ENCODE data around the gene BPIFB2. TPM values are rescaled to one million over a fixed set of nuclear protein-coding genes. Genes with fewer than 3 reads are reported as not detected.
"Not testable (repeated sequence)": the region's sequence is repeated elsewhere in the genome, so short reads cannot be mapped to it uniquely, and the experiment has no call there.

Gene BPIFB2, protein sequence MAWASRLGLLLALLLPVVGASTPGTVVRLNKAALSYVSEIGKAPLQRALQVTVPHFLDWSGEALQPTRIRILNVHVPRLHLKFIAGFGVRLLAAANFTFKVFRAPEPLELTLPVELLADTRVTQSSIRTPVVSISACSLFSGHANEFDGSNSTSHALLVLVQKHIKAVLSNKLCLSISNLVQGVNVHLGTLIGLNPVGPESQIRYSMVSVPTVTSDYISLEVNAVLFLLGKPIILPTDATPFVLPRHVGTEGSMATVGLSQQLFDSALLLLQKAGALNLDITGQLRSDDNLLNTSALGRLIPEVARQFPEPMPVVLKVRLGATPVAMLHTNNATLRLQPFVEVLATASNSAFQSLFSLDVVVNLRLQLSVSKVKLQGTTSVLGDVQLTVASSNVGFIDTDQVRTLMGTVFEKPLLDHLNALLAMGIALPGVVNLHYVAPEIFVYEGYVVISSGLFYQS
- total RNA-seq = not detected
- long read RNA-seq = 0 reads

GRCh38 chr20:33007376-33008335 lies at the start of gene BPIFB2:
Gene BPIFB2, plus strand, starts transcription at chr20:33007704. Its CDS starts 871 bp downstream, at chr20:33008575.
- intact Hi-C loops (cut with DNase I, micrococcal nuclease) = no loop called here
- ATAC-seq (no peak), DNase-seq (no peak)

- DNase-seq (no peak), ATAC-seq (no peak)
- intact Hi-C loops (cut with DNase I, micrococcal nuclease) = no loop called here
Measured at GRCh38 chr20:32958574-32958973, 48.9 kb upstream of the BPIFB2 start.

DNA sequence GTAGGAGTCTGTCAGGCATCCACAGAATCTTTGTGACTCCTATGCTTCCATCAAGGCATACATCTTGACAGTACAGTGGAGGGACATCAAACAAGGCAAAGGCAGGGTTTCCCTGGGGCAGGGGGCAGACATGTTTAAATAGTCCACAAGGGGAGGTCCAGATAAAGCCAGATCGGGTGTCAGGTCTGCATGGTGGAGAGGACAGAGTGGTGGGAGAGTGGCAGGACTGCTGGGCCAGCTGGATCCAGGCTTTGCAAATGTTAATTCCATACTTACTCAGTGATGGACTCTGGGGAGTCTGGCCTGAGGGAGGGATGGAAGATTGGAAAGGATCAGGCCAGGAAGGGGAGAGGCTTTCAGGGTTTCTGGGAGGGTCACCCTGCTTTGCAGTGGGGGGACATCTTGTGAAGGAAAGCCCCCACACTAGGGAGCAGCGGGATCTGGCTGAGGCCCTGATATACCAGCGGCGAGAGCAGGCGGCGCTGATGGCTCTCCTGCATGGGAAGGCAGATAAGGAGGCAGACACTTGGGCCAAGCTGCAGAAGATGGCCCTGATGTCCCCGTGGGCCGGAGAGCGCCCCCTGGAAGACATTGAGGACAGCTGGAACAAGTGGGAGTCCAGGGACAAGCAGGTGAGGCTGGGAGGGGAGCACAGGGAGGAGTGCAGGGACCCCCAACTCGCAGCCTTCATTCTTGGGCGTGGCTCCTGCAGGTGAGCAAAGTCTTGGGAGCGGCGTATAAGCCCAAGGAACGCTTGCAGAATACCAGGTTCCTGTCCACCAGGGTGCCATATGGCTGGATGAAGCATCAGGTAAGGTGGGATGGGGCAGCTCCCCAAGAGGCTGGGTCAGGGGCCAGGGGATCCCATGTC lies 47.9 kb upstream of the BPIFB2 start:
- DNase-seq = no peak
- intact Hi-C loops (cut with DNase I, micrococcal nuclease) = no loop called here
- ATAC-seq = no peak

DNA sequence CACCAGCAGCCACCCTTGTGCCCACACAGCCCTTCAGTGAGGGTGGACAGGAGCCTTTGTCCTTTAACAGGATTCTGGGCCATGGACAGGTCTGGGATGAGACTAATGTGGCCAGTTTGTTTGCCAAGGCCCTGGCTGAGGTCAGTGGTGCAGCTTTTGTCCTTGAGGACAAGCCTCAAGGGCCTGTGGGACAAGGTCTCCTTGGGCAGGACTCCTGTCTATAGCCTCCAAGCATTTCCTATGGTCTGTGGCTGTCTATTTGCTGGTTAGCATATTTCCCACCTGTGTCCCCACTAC lies 47.3 kb upstream of the BPIFB2 start:
- ATAC-seq (no peak), DNase-seq (no peak)
- intact Hi-C loops (cut with DNase I, micrococcal nuclease) = no loop called here

GRCh38 chr20:32960849-32961731 lies 46.4 kb upstream of the BPIFB2 start:
- no peak for DNase-seq
- intact Hi-C loops (cut with DNase I, micrococcal nuclease) = no loop called here

DNA sequence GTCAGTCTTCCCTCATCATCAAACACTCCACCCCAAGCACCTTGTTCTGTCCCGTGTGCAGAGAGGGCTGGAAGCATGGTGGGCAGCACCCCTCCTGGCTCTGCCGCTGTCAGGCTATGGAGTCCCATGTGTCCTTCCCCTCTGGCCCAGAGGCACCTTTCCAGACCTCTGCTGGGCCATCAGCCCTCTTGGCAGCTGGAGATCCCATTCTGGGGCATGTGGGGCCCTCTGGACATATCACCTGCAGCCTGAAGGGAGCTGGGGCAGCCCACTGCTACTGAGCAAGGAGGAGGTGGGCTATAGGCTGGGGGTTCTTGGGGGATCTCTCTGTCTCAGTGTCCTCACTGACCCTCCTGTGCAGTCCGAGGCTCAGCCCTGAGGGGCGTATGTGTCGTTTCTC lies 45.5 kb upstream of the BPIFB2 start:
- DNase-seq (no peak), ATAC-seq (no peak)
- intact Hi-C loops (cut with DNase I, micrococcal nuclease) = no loop called here

More at GRCh38 chr20:32960849-32961731, 46.4 kb upstream of the BPIFB2 start:
- no peak for ATAC-seq

DNA sequence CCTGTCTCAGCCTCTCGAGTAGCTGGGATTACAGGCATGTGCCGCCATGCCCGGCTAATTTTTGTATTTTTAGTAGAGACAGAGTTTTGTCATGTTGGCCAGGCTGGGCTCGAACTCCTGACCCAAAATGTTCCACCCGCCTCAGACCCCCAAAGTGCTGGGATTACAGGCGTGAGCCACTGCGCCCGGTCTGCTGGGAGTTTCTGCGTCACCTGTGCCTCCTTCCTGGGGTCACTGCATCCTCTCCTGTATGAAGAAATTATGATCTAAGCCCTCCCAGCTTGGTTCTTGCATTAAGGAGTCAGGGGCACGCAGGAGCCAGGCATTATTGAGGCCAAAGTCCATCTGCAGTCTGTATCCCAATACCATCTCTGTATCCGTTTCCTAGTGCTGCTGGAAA lies 44.9 kb upstream of the BPIFB2 start:
- intact Hi-C loops (cut with DNase I, micrococcal nuclease); DNase-seq; ATAC-seq: not testable (repeated sequence)

DNA sequence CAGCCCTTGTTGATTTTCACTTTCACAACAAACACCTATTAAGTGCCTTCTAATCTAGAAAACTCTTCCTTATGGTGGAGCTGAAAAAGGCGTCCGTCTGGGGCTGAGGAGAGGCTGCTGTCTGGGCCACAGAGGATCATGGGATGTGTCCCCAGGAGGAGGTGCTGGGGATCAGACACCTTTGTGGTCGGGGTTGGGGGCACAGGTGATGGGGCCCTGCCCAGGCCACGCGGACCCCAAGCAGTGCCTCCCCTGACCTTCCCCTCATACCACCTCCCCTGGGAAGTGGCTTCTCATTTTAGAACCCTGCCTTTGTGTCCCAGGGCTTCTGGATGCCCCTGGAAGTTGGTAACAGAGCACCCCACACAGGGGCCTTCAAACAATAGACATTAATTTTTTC lies 44.3 kb upstream of the BPIFB2 start:
- DNase-seq = no peak
- no peak for ATAC-seq
- intact Hi-C loops (cut with DNase I, micrococcal nuclease) = no loop called here

DNA sequence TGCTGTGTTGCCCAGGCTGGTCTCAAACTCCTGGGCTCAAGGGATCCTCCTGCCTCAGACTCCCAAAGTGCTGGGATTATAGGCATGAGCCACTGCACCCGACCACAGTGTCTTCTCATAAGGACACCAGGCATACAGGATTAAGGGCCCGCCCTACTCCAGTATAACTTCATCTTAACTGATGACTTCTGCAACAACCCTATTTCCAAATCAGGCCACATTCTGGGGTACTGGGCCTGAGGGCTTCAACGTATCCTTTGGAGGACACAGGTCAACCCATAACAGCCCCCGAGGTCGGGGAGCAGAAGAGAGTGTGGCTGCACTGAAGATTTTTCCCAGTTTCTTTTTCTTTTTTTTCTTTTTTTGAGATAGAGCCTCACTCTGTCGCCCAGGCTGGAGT lies 42.9 kb upstream of the BPIFB2 start:
- no peak for ATAC-seq
- intact Hi-C loops (cut with DNase I, micrococcal nuclease) = no loop called here
- no peak for DNase-seq

GRCh38 chr20:32965115-32965514 lies 42.4 kb upstream of the BPIFB2 start:
- DNase-seq = no peak
- intact Hi-C loops (cut with DNase I, micrococcal nuclease) = no loop called here
- no peak for ATAC-seq

DNA sequence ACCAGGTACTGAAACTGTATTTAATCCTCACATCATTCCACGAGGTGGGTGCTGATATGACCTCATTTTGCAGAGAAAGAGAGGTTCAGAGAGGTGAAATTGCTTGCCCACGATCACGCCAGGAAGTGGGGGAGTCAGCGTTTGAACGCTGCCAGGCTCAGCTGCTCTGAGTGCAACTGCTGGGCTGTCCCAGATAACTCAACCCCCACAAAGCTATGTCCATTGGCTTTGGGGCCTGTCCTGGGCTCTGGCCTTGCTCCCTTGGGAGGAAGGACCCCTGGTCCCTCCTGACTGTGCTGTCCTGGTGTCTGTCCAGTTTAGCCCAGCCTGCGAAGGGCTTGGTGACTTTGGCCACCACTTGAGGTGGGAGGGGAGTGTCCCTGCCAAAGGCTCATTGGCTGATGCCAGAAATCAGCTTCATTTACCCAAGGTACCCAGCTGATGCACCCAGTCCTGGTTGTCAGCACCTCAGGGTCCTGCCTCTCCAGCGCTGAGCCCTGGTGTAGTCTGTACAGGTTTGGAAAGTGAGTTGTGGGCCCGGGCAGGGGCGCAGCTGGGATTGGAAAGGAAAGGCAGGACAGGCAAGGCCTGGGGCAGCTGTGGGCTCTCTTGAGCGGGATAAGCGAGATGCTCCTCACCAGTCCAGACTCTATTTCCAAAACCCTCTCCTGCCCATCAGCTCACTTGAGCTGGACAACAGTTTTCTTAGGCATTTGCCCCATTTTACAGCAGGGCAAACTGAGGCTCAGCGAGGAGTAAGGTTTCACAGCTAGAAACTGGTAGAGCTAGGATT lies 41.7 kb upstream of the BPIFB2 start:
- intact Hi-C loops (cut with DNase I, micrococcal nuclease) = no loop called here
- no peak for DNase-seq
- no peak for ATAC-seq

DNA sequence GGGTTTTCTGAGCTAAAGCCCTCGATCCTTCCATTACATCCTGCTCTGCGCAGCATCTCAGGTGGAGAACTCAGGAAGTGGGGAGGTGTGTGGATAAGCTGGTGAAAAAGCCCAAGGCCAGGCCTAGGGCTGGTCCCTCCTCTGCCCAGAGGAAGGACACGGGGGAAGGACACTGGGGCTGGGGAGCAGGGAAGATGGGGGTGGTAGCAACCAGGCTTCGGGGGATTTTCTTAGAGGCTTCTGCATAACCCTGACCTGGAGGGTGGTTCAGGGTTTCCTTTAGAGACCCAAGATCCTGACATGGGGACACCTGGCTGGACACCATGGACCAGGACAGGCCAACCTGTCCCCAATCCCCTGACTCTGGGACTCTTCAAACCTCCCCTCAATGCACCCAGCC lies 41.1 kb upstream of the BPIFB2 start:
- ATAC-seq (no peak), DNase-seq (no peak)
- intact Hi-C loops (cut with DNase I, micrococcal nuclease) = no loop called here

DNA sequence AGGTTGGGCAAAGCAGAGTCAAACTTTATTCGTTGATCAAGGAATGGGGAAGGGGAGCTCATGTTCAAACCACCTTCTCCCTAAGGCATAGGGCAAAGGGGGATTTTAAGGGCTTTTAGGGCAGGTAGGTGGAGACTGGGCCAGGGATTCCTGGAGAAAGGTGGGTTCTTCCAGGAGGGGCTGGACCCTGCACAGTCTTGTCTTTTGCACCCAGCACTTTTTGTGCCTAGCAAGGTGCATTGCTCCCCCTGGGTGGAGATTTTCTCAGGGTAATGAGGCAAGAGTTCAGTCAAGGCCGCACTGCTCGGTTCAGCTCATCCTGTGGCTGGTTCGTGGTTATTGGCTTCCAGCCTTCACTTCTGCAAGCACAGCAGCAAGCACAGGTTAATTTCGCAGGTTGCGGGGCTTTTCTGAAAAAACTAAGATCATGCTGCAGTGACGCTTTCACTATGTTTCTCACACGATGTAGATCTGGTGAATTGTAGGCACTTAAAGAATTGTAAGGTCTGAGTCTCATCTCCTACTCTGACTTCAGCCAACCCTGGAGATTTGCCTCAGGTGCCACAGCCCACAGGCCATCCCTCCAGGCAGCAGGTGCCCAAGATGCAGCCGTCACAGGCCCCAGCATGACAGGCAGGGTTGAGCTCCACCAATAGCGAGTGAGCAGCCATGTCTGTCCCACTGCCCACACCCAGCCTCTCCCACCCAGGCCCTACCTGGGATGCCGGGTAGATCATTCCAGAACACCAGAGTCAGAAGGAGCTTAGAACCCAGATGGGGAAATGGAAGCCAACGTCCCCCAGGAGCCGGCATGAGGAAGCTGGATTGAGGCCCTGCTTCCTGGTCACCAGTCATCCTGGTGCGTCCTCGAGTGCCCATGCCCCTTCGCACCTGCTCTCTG lies 40.4 kb upstream of the BPIFB2 start:
- DNase-seq = no peak

GRCh38 chr20:32967961-32968457 lies 39.5 kb upstream of the BPIFB2 start:
- intact Hi-C loops (cut with DNase I, micrococcal nuclease) = no loop called here
- no peak for ATAC-seq
- no peak for DNase-seq

More for the DNA sequence above, 40.4 kb upstream of the BPIFB2 start:
- ATAC-seq = no peak
- intact Hi-C loops (cut with DNase I, micrococcal nuclease) = no loop called here

- intact Hi-C loops (cut with DNase I, micrococcal nuclease) = no loop called here
- DNase-seq (no peak), ATAC-seq (no peak)
Measured at GRCh38 chr20:32968478-32969241, 38.8 kb upstream of the BPIFB2 start.
